Measurements from ENCODE around the gene HIPK2. TPM values are rescaled to one million over a fixed set of nuclear protein-coding genes. Genes with fewer than 3 reads are reported as not detected.

The HIPK2 gene
- total and polyA plus RNA-seq, 2 of the 4 experiments (the other 2 are of a cell fraction): 22.0 to 27.1 TPM

DNA sequence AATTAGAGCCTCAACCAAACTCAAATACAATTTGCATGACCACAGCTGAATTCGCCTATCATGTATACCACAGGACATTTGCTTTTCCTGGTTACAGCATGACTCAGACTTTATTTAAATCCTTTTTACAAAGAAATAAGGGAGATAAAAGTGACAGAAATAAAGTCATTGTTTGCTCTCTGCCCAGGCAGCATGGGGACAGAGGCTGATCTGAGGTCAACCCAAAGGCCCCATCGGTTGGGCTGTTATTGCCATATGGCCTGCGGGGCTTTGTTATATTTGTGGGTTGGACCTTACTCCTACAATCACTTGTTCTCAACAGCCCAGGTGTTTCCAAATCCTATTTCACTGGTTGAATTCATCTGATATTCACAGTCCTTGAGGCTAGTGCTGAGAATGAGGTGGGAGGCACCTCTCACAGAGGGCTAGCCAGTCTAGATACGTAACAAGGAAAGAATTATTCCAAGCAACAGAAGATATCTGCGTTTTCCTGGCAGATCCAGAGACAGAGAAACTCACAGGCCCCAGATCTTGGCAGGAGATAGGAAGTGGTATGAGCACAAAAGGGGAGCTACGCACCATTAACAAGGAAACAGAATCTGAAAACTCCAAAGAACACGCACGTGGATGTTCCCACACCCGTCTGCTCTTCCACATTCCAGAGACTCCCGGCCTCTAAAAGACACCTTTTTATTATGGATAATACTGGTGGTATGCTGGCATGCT is 117.3 kb downstream of the HIPK2 start:
- in situ Hi-C loops (cut with MboI; ENCODE audit: low sequenced_read_pairs): no loop called here
- TF ChIP-seq MXI1 (IDR thresholded peaks at IDR 0.05; ENCODE audit: borderline replicate concordance, low read depth, low read length) (no peak), BHLHE40 (IDR thresholded peaks at IDR 0.05; ENCODE audit: low read depth, low read length) (no peak), RAD21 (IDR thresholded peaks at IDR 0.05; ENCODE audit: low read length) (no peak), POLR2A (IDR thresholded peaks at IDR 0.05; ENCODE audit: low read depth, low read length) (no peak), CHD1 (IDR thresholded peaks at IDR 0.05; ENCODE audit: low read depth, low read length) (no peak), SMC3 (IDR thresholded peaks at IDR 0.05; ENCODE audit: low read depth, low read length) (no peak), MAZ (IDR thresholded peaks at IDR 0.05; ENCODE audit: borderline replicate concordance, low read depth, low read length) (no peak), RCOR1 (IDR thresholded peaks at IDR 0.05; ENCODE audit: insufficient replicate concordance, low read length) (no peak), MAFK (IDR thresholded peaks at IDR 0.05; ENCODE audit: low read depth, low read length) (no peak), CEBPB (IDR thresholded peaks at IDR 0.05; ENCODE audit: low read depth, low read length) (no peak), RFX5 (IDR thresholded peaks at IDR 0.05; ENCODE audit: low read depth, low read length) (no peak), FOS (IDR thresholded peaks at IDR 0.05; ENCODE audit: low read depth, low read length) (no peak)
- TF ChIP-seq, protein P1, sequence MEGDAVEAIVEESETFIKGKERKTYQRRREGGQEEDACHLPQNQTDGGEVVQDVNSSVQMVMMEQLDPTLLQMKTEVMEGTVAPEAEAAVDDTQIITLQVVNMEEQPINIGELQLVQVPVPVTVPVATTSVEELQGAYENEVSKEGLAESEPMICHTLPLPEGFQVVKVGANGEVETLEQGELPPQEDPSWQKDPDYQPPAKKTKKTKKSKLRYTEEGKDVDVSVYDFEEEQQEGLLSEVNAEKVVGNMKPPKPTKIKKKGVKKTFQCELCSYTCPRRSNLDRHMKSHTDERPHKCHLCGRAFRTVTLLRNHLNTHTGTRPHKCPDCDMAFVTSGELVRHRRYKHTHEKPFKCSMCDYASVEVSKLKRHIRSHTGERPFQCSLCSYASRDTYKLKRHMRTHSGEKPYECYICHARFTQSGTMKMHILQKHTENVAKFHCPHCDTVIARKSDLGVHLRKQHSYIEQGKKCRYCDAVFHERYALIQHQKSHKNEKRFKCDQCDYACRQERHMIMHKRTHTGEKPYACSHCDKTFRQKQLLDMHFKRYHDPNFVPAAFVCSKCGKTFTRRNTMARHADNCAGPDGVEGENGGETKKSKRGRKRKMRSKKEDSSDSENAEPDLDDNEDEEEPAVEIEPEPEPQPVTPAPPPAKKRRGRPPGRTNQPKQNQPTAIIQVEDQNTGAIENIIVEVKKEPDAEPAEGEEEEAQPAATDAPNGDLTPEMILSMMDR (conservative IDR thresholded peaks at IDR 0.05; ENCODE audit: low read depth, low read length): no peak
- TF ChIP-seq, protein P2, sequence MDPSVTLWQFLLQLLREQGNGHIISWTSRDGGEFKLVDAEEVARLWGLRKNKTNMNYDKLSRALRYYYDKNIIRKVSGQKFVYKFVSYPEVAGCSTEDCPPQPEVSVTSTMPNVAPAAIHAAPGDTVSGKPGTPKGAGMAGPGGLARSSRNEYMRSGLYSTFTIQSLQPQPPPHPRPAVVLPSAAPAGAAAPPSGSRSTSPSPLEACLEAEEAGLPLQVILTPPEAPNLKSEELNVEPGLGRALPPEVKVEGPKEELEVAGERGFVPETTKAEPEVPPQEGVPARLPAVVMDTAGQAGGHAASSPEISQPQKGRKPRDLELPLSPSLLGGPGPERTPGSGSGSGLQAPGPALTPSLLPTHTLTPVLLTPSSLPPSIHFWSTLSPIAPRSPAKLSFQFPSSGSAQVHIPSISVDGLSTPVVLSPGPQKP (IDR thresholded peaks at IDR 0.05; ENCODE audit: borderline replicate concordance, low read depth, low read length): no peak
- TF ChIP-seq, protein P3, sequence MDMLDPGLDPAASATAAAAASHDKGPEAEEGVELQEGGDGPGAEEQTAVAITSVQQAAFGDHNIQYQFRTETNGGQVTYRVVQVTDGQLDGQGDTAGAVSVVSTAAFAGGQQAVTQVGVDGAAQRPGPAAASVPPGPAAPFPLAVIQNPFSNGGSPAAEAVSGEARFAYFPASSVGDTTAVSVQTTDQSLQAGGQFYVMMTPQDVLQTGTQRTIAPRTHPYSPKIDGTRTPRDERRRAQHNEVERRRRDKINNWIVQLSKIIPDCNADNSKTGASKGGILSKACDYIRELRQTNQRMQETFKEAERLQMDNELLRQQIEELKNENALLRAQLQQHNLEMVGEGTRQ (IDR thresholded peaks at IDR 0.05; ENCODE audit: low read depth, low read length): no peak

More for the DNA sequence above, 117.3 kb downstream of the HIPK2 start:
- Histone ChIP-seq H3K27me3 (ENCODE audit: control insufficient read depth, insufficient read depth, low read length) (no peaks in the 10 kb centered on the region), H3K14ac (replicated peaks; ENCODE audit: low read depth, low read length) (peak overlapping the region; percentile 14; the same call in 1 of the 2 replicates), H4K20me1 (ENCODE audit: insufficient read depth, low read length) (peaks cover 98% of the 10 kb centered on the region; the same call in 1 of the 2 replicates), H2AK9ac (replicated peaks; ENCODE audit: low read depth, low read length, poor library complexity) (no peak overlapping the region), H3K9ac (ENCODE audit: low read depth, low read length) (no peak overlapping the region), H2AFZ (replicated peaks; ENCODE audit: low read length, poor library complexity) (no peak overlapping the region), H3K23ac (ENCODE audit: low read depth, low read length) (peak overlapping the region; percentile 38; the same call in 1 of the 2 replicates), H3K56ac (ENCODE audit: extremely low read depth, insufficient read depth, low read length) (no peak overlapping the region), H3K4me1 (ENCODE audit: control insufficient read depth, insufficient read depth, low read length) (peaks cover 12% of the 10 kb centered on the region), H3K36me3 (ENCODE audit: control insufficient read depth, insufficient read depth, low read length) (peaks cover 17% of the 10 kb centered on the region; the same call in 1 of the 2 replicates), H3K9me1 (ENCODE audit: insufficient read depth, low read length) (peaks cover 44% of the 10 kb centered on the region), H3K18ac (ENCODE audit: low read depth, low read length) (no peak overlapping the region), H3K4ac (ENCODE audit: low read depth, low read length) (0 out of 2 replicates have a peak overlapping the region, but pooled peaks have one; percentile 5), H3K79me1 (ENCODE audit: low read depth in 1 of 2, low read length in 2 of 2) (peaks cover 64 to 99% of the 10 kb centered on the region in 2 experiments), H3K4me2 (ENCODE audit: low read depth, low read length) (no peak overlapping the region), H2BK120ac (ENCODE audit: low read depth, low read length) (no peak overlapping the region), H2AK5ac (ENCODE audit: low read depth, low read length) (no peak overlapping the region), H3K4me3 (ENCODE audit: insufficient read depth, low read depth, low read length) (no peak overlapping the region), H2BK20ac (ENCODE audit: low read depth, low read length) (no peak overlapping the region), H3K9me3 (ENCODE audit: control insufficient read depth, insufficient read depth, low read length) (no peaks in the 10 kb centered on the region), H4K91ac (ENCODE audit: insufficient read depth, low read depth, low read length) (no peak overlapping the region), H2BK15ac (ENCODE audit: low read depth, low read length) (no peak overlapping the region; the same call in 2 of the 3 replicates), H4K5ac (ENCODE audit: low read depth, low read length) (no peak overlapping the region), H4K8ac (ENCODE audit: low read depth in 2 of 2, low read length in 2 of 2) (no peak overlapping the region), H2BK5ac (ENCODE audit: low read depth, low read length, poor library complexity, severe bottlenecking) (no peak overlapping the region), H3K27ac (ENCODE audit: insufficient read depth, low read length) (no peak overlapping the region)
- intact Hi-C loops (cut with micrococcal nuclease) (no loop called here), dilution Hi-C loops (cut with HindIII; ENCODE audit: low sequenced_read_pairs, unreplicated experiment) (no loop called here)
- no peak for DNase-seq
- POLR2A ChIA-PET (ENCODE audit: unreplicated experiment): no interaction called here
- CTCF ChIA-PET: no interaction called here
- ATAC-seq (ENCODE audit: low read depth): no peak
- no TSS peak for BruUV-seq (replicated peaks)
- no CpG with 5 or more reads among the region's 10 CpGs for WGBS, 2 experiments (ENCODE audit: extremely low coverage in 2 of 2, insufficient read length in 1 of 2)

Measured in IMR-90 (cell line).